Esophagus (tissue), 2 donors: Measurements from ENCODE around the gene INTS4. TPM values are rescaled to one million over a fixed set of nuclear protein-coding genes. Genes with fewer than 3 reads are reported as not detected.
"Not testable (repeated sequence)": the region's sequence is repeated elsewhere in the genome, so short reads cannot be mapped to it uniquely, and the experiment has no call there.

Experiments used
- H3K27ac ChIP-seq, 2 donors: one replicate each; pipeline ENCODE4 v1.5.1; 2013; ENCODE audit warnings: low read depth in 2 of 2, mild to moderate bottlenecking in 2 of 2, inconsistent platforms in 1 of 2, low read length in 1 of 2, moderate library complexity in 1 of 2
- H3K27me3 ChIP-seq, 2 donors: one replicate each; pipeline ENCODE4 v1.6.1; 2013; ENCODE audit warnings: low read length in 2 of 2, control low read depth in 1 of 2, mild to moderate bottlenecking in 1 of 2; ENCODE audit not compliant: insufficient read depth in 2 of 2, control insufficient read depth in 1 of 2
- H3K36me3 ChIP-seq, 2 donors: one replicate each; pipeline ENCODE4 v1.6.1; 2013; ENCODE audit warnings: low read length in 1 of 2; ENCODE audit not compliant: control insufficient read depth in 2 of 2, insufficient read depth in 2 of 2
- H3K4me1 ChIP-seq, 2 donors: one replicate each; pipeline ENCODE4 v1.6.1; 2013; ENCODE audit warnings: low read length in 1 of 2; ENCODE audit not compliant: control insufficient read depth in 2 of 2, insufficient read depth in 2 of 2
- H3K4me3 ChIP-seq, 2 donors: one replicate each; pipeline ENCODE4 v1.5.1; 2013; ENCODE audit warnings: low read length in 2 of 2, mild to moderate bottlenecking in 2 of 2, low read depth in 1 of 2, moderate library complexity in 1 of 2
- H3K9me3 ChIP-seq, 2 donors: one replicate each; pipeline ENCODE4 v1.6.1; 2013; ENCODE audit warnings: mild to moderate bottlenecking in 2 of 2, low read depth in 1 of 2, low read length in 1 of 2, moderate library complexity in 1 of 2; ENCODE audit not compliant: control insufficient read depth in 2 of 2, insufficient read depth in 1 of 2
- WGBS, 2 donors: extraction: QIAGEN DNeasy Blood & Tissue Kit; methylation state at CpG; one replicate each; pipeline ENCODE4 v1.1.7; 2013; 5-methylcytosine and 5-hydroxymethylcytosine counted together
- polyA plus RNA-seq, 2 donors: library from polyadenylated mRNA; stranded (reverse); fragments of 200-250 nt; gene quantifications; one replicate each; pipeline ENCODE4 v1.2.3, GENCODE V29; 2013
- donor health status: healthy with polysubstance abuse.
- donor health status: Bipolar disorder and iron deficiency.

The INTS4 gene
- polyA plus RNA-seq, 2 donors = 12.5 to 13.5 TPM

- H3K36me3 ChIP-seq = peaks cover 0 to 4% of the 10 kb centered on the region in 2 donors
- no peaks in the 10 kb centered on the region for H3K27me3 ChIP-seq
- no peak overlapping the region for H3K4me3 ChIP-seq
- H3K4me1 ChIP-seq = no peaks in the 10 kb centered on the region
- H3K27ac ChIP-seq = no peak overlapping the region
- H3K9me3 ChIP-seq = no peaks in the 10 kb centered on the region
- WGBS, 2 donors = 89 to 90% methylated on average over 2 of the region's 2 CpGs
Observed at GRCh38 chr11:77968337-77968736, 26.1 kb downstream of the INTS4 start.

- Histone ChIP-seq H3K4me1 (no peaks in the 10 kb centered on the region), H3K4me3 (no peak overlapping the region), H3K9me3 (no peaks in the 10 kb centered on the region), H3K27ac (no peak overlapping the region), H3K27me3 (no peaks in the 10 kb centered on the region), H3K36me3 (peaks cover 0 to 4% of the 10 kb centered on the region in 2 donors)
Observed at GRCh38 chr11:77967753-77968152, 26.7 kb downstream of the INTS4 start.

- Histone ChIP-seq H3K4me1 (no peaks in the 10 kb centered on the region), H3K27me3 (no peaks in the 10 kb centered on the region), H3K9me3 (no peaks in the 10 kb centered on the region), H3K27ac (no peak overlapping the region), H3K4me3 (no peak overlapping the region), H3K36me3 (peaks cover 0 to 4% of the 10 kb centered on the region in 2 donors)
- whole genome bisulfite sequencing, 2 donors = 94 to 95% methylated on average over 2 of the region's 2 CpGs
Observed at GRCh38 chr11:77967121-77967520, 27.3 kb downstream of the INTS4 start.

- Histone ChIP-seq H3K9me3 (no peaks in the 10 kb centered on the region), H3K27me3 (no peaks in the 10 kb centered on the region), H3K4me3 (no peak overlapping the region), H3K27ac (no peak overlapping the region), H3K36me3 (peaks cover 0 to 4% of the 10 kb centered on the region in 2 donors), H3K4me1 (no peaks in the 10 kb centered on the region)
- 89 to 90% methylated on average over 2 of the region's 2 CpGs for WGBS, 2 donors
Observed at GRCh38 chr11:77966338-77966737, 28.1 kb downstream of the INTS4 start.

DNA sequence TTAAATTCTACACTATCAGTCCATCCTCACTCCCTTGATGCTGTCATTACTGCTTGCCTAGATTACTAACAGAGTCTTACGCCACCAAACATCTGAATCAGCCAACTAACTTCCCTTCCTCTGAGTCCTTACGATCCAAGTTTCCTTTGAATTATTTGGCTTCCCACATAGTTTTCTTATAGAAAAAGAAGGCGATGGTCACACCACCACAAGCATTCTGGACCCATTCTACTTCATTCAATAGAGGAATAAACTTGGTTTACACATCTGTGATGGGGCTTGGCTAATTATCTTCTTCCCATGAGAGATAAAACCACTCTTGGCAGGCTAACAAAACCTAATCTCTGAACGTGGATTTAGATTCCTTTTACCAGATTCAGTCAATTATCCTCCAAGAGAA lies 35.0 kb downstream of the INTS4 start:
- H3K27me3 ChIP-seq = no peaks in the 10 kb centered on the region
- H3K4me1 ChIP-seq = no peaks in the 10 kb centered on the region
- H3K4me3 ChIP-seq = no peak overlapping the region
- H3K36me3 ChIP-seq = no peaks in the 10 kb centered on the region
- H3K9me3 ChIP-seq = no peaks in the 10 kb centered on the region
- WGBS, 2 donors = 80 to 81% methylated on average over 4 of the region's 4 CpGs
- H3K27ac ChIP-seq = no peak overlapping the region

DNA sequence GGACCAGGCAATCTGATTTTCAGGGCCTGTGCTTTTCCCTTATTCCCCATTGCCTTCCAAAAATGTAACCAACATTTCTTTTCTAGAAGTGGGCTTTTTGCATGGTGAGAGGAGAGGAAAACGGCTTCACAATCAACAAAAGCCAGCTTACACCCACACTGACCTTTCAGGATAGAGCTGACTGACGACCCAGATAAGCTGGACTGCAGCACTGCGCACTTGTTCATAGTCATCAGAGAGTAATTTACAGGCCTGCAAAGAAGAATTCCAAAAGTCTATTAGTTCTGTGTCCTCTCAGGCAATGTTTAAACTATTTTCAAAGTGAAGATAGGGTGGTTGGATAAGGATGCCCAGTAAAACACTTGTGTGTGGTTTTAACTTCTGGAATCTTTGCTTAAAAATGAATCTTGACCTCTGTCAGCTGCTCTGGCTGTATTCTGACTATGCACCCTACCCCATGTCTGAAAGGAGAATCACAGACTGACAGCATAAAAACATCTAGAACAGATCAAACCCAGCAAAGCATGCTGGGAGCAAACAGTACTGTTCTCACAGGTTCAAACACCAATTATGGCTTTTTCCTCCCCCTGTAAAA lies 35.8 kb downstream of the INTS4 start:
- H3K4me1 ChIP-seq, H3K36me3 ChIP-seq, H3K9me3 ChIP-seq, H3K27me3 ChIP-seq, H3K4me3 ChIP-seq, H3K27ac ChIP-seq: not testable (repeated sequence)
- 69 to 88% methylated on average over 3 of the region's 3 CpGs for WGBS, 2 donors

GRCh38 chr11:77943296-77943695 lies 51.2 kb downstream of the INTS4 start:
- not testable (repeated sequence) for H3K27me3 ChIP-seq, H3K9me3 ChIP-seq, H3K4me1 ChIP-seq, H3K4me3 ChIP-seq, H3K36me3 ChIP-seq, H3K27ac ChIP-seq
- 94 to 95% methylated on average over 1 of the region's 1 CpG for WGBS, 2 donors

DNA sequence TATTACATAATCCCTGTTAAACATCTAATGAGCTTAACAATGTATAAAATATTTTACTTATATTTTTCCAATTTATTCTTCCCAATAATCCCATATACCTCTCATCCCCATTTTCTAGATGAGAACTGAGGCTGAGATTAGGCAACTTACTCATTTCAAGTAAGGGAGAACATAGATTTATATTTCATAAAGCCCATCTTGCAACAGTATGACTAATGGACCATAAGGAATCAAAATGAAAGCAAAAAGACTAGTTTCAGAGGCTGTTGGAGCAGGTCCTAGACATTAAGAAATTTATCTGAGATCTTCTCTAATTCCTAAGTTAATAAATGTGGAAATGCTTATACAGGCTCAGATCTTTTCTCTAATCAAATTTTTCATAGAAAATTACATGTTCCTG lies 52.0 kb downstream of the INTS4 start:
- not testable (repeated sequence) for H3K27ac ChIP-seq, H3K4me1 ChIP-seq, H3K36me3 ChIP-seq, H3K9me3 ChIP-seq, H3K27me3 ChIP-seq, H3K4me3 ChIP-seq

DNA sequence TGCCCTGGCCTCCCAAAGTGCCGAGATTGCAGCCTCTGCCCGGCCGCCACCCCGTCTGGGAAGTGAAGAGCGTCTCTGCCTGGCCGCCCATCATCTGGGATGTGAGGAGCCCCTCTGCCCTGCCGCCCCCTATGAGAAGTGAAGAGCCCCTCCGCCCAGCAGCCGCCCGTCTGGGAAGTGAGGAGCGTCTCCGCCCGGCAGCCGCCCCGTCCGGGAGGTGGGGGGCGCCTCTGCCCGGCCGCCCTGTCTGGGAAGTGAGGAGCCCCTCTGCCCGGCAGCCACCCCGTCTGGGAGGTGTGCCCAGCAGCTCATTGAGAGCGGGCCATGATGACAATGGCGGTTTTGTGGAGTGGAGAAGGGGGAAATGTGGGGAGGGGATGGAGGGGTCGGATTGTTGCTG lies 60.9 kb downstream of the INTS4 start:
- H3K36me3 ChIP-seq, H3K9me3 ChIP-seq, H3K4me1 ChIP-seq, H3K4me3 ChIP-seq, H3K27ac ChIP-seq, H3K27me3 ChIP-seq: not testable (repeated sequence)
- 95 to 98% methylated on average over 21 to 24 of the region's 24 CpGs for WGBS, 2 donors

- WGBS, 2 donors = 89 to 93% methylated on average over 3 of the region's 3 CpGs
- H3K36me3 ChIP-seq, H3K4me1 ChIP-seq, H3K27me3 ChIP-seq, H3K4me3 ChIP-seq, H3K9me3 ChIP-seq, H3K27ac ChIP-seq: not testable (repeated sequence)
Observed at GRCh38 chr11:77930334-77931208, 63.9 kb downstream of the INTS4 start.
